K562 (cell line): ENCODE data around the gene LIPT2. TPM values are rescaled to one million over a fixed set of nuclear protein-coding genes. Genes with fewer than 3 reads are reported as not detected.

Experiments used
- BHLHE40 ChIP-seq: IDR thresholded peaks from 2 replicates; pipeline ENCODE4 v1.6.1; 2011; ENCODE audit warnings: low read length, improper control_type of control experiment
- NRF1 ChIP-seq, 2 experiments: fragments of 450-650 bp; IDR thresholded peaks in 1 of 2; conservative IDR thresholded peaks in 1 of 2; 2 replicates each; pipeline ENCODE4 v1.6.1; 2014; ENCODE audit warnings: mild to moderate bottlenecking in 2 of 2
- PHF8 ChIP-seq: fragments of 200-600 bp; sonication (generic); IDR thresholded peaks from 2 replicates; pipeline ENCODE4 v1.6.1; 2012; ENCODE audit warnings: mixed run types, mild to moderate bottlenecking, inconsistent platforms, low read length, moderate library complexity, borderline replicate concordance
- ZKSCAN3 ChIP-seq: fragments of 250-450 bp; sonication (Bioruptor Pico); IDR thresholded peaks from 2 replicates; pipeline ENCODE4 v1.4.0; 2020
- polyA plus RNA-seq, 8 experiments: library from polyadenylated mRNA; depleted of rRNA in 4 of 8; stranded (reverse) in 5 of 8; unstranded in 3 of 8; fragments of >200 nt; fragmentation: Nextera tagmentation in 2 of 8; fragmentation: Illumina TruSeq in 1 of 8; extraction: Ambion mirVana in 2 of 8; extraction: Trizol in 1 of 8; gene quantifications; 2 replicates each; pipeline versions ENCODE4 v1.2.1 to v1.2.3, GENCODE V29; 2011 to 2014; ENCODE audit warnings: inconsistent platforms in 1 of 8, missing spikeins in 1 of 8
- total RNA-seq, 7 experiments: library from RNA; depleted of rRNA in 6 of 7; stranded (reverse); fragments of >200 nt in 6 of 7; fragmentation: Illumina TruSeq in 2 of 7; extraction: Trizol in 2 of 7; gene quantifications; 2 replicates each; pipeline versions ENCODE4 v1.2.1 to v1.2.3, GENCODE V29; 2011 to 2021; ENCODE audit warnings: low replicate concordance in 1 of 7
- TF ChIP-seq, protein P1 (sequence below), 2 experiments: fragments of 450-650 bp; formaldehyde crosslinking in 1 of 2; IDR thresholded peaks; 2 replicates each; pipeline versions ENCODE4 v1.4.0 to v1.6.1; 2014 to 2020; ENCODE audit warnings: mild to moderate bottlenecking in 2 of 2, borderline replicate concordance in 1 of 2, low read depth in 1 of 2
- TF ChIP-seq, protein P2 (sequence below): fragments of 250-450 bp; sonication (Bioruptor Pico); IDR thresholded peaks from 2 replicates; pipeline ENCODE4 v1.5.0; 2021; ENCODE audit warnings: mild to moderate bottlenecking, moderate library complexity
- TF ChIP-seq, protein P3 (sequence below): fragments of 200-800 bp; sonication (Bioruptor generic); IDR thresholded peaks from 2 replicates; pipeline ENCODE4 v1.6.1; 2017; ENCODE audit warnings: missing genetic modification characterization, missing compliant biosample characterization
- TF ChIP-seq, protein P4 (sequence below), 2 experiments: IDR thresholded peaks; 2 replicates each; pipeline ENCODE4 v1.6.1; 2012; ENCODE audit warnings: improper control_type of control experiment in 2 of 2, low read depth in 2 of 2, low read length in 2 of 2, borderline replicate concordance in 1 of 2

The LIPT2 gene
- total and polyA plus RNA-seq, 9 of the 15 experiments (the other 6 are each of a cell fraction or from before 2014, with no cell fraction given): 1.00 to 5.2 (median 3.5) TPM

DNA sequence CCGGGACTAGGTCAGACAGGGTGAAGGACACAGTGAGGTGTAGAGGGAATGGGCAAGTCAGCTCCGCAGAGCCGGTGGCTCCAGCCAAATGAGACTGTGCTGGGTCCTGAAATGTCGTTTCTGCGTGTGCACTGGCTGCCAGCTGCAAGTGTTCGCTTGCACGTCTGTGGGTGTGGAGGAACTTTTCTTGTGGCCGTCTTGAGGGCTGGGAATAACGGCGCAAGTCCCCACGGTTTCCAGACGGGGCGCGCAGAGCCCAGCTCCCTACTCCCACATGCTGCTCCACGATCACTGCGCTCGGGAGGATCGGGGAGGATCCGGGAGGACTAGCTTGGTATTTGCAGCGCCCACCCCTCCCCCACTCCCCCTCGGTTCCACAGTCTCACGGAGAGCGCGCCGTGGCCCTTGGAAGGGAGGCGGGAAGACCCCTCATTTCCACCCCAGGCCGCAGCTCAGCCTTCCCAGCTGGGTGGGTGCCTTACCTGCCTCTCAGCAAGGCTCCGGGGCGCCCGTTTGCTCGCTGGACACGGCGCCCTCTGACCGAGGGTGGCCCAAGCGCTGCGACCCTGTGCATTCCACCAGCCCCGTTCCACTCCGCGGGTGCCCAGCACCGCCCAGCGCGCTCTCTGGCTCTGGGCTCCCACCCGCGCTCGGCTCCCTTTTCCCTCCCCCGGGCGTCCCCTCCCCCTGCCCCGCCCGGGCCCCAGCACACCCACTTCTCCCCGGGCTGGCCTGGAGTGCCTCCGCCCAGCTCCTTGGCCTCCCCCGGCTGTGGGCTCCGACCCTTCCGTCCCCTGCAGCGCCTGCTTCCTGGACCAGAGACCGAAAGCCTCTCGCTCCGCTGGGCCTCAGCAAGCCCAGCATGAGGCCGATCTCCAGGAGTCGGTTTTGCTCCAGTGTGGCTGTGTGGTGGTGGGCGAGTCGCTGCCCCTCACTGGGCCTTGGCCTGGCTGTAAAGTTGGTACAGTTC, 26.3 kb downstream of the LIPT2 start, which contains the start of gene KCNE3 (continued):
- TF ChIP-seq, protein P1, sequence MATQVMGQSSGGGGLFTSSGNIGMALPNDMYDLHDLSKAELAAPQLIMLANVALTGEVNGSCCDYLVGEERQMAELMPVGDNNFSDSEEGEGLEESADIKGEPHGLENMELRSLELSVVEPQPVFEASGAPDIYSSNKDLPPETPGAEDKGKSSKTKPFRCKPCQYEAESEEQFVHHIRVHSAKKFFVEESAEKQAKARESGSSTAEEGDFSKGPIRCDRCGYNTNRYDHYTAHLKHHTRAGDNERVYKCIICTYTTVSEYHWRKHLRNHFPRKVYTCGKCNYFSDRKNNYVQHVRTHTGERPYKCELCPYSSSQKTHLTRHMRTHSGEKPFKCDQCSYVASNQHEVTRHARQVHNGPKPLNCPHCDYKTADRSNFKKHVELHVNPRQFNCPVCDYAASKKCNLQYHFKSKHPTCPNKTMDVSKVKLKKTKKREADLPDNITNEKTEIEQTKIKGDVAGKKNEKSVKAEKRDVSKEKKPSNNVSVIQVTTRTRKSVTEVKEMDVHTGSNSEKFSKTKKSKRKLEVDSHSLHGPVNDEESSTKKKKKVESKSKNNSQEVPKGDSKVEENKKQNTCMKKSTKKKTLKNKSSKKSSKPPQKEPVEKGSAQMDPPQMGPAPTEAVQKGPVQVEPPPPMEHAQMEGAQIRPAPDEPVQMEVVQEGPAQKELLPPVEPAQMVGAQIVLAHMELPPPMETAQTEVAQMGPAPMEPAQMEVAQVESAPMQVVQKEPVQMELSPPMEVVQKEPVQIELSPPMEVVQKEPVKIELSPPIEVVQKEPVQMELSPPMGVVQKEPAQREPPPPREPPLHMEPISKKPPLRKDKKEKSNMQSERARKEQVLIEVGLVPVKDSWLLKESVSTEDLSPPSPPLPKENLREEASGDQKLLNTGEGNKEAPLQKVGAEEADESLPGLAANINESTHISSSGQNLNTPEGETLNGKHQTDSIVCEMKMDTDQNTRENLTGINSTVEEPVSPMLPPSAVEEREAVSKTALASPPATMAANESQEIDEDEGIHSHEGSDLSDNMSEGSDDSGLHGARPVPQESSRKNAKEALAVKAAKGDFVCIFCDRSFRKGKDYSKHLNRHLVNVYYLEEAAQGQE (IDR thresholded peaks at IDR 0.05; ENCODE audit: borderline replicate concordance): no peak
- TF ChIP-seq, protein P1 (CRISPR knock-in tag; IDR thresholded peaks at IDR 0.05; ENCODE audit: low read depth): no peak
- TF ChIP-seq, protein P2, sequence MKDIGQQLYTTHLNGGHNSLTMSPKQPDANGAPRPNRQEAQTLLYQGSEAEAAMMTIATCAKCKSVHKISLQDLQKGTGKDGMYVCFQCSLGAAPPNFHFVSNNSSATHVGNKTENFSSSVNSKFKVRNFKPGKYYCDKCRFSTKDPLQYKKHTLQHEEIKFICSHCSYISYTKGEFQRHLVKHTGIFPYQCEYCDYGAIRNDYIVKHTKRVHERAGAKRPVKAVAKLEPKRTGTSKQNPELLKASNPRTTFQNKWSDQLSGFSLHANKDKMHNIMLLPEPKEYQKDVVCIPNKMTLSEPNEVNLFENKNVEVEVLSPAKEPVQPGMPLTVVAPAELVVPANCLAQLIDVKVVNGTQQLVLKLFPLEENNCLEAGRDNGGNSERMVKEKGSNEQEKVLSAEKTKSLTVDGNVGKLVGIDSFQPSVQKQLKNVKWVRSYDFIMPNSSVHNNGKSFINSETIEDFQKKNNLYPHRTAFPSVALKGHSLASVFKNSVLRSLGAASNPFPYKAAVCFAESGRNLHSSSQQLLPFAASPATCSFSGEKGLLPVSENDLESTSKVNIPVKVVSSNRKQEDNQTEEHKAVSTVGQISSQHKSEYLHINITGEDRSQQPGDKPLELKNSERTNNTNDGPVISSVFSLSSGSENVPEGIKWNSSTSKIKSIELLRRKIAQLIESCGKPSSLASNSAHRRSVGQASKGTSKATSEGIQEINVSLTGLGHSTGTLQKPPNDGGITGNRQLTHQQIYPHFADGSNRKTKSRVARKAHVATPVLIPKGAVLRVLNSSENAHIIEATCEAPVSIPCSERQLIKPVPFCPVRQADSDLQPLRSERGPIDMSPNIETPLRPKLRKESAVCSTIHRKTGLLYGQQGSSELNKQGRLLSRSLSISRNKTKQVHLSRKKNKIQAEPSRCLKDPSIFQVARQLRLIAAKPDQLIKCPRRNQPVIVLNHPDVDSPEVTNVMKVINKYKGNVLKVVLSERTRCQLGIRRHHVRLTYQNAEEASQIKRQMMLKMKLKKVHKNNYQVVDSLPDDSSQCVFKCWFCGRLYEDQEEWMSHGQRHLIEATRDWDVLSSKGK: no peak
- no peak for TF ChIP-seq ZKSCAN3
- no peak for TF ChIP-seq BHLHE40
- TF ChIP-seq, protein P3, sequence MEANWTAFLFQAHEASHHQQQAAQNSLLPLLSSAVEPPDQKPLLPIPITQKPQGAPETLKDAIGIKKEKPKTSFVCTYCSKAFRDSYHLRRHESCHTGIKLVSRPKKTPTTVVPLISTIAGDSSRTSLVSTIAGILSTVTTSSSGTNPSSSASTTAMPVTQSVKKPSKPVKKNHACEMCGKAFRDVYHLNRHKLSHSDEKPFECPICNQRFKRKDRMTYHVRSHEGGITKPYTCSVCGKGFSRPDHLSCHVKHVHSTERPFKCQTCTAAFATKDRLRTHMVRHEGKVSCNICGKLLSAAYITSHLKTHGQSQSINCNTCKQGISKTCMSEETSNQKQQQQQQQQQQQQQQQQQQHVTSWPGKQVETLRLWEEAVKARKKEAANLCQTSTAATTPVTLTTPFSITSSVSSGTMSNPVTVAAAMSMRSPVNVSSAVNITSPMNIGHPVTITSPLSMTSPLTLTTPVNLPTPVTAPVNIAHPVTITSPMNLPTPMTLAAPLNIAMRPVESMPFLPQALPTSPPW (CRISPR knock-in tag): peak; percentile 76
- TF ChIP-seq PHF8: peak; percentile 47; the same call in 1 of the 2 replicates
- TF ChIP-seq NRF1 (conservative IDR thresholded peaks at IDR 0.05 in 1 of 2, IDR thresholded peaks at IDR 0.05 in 1 of 2): 0 out of 4 replicates have a peak, but pooled peaks have one; percentile 13 to 23
- TF ChIP-seq, protein P4, sequence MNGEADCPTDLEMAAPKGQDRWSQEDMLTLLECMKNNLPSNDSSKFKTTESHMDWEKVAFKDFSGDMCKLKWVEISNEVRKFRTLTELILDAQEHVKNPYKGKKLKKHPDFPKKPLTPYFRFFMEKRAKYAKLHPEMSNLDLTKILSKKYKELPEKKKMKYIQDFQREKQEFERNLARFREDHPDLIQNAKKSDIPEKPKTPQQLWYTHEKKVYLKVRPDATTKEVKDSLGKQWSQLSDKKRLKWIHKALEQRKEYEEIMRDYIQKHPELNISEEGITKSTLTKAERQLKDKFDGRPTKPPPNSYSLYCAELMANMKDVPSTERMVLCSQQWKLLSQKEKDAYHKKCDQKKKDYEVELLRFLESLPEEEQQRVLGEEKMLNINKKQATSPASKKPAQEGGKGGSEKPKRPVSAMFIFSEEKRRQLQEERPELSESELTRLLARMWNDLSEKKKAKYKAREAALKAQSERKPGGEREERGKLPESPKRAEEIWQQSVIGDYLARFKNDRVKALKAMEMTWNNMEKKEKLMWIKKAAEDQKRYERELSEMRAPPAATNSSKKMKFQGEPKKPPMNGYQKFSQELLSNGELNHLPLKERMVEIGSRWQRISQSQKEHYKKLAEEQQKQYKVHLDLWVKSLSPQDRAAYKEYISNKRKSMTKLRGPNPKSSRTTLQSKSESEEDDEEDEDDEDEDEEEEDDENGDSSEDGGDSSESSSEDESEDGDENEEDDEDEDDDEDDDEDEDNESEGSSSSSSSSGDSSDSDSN (IDR thresholded peaks at IDR 0.05; ENCODE audit: borderline replicate concordance in 1 of 2, low read depth in 2 of 2, low read length in 2 of 2): peak; percentile 77 to 90; a peak in 3 of 4 replicates
